GM18867 (cell line): ENCODE data around the gene PPP1R18.
A peak's percentile ranks its signal among the peaks of the same experiment; 100 is the strongest.
"Not testable (repeated sequence)": the region's sequence is repeated elsewhere in the genome, so short reads cannot be mapped to it uniquely, and the experiment has no call there.

ENCODE experiments used
- ATAC-seq: cut with Tn5 transposase; IDR thresholded peaks from one replicate; pipeline ENCODE4 v1.9.1; 2021; ENCODE audit warnings: mild to moderate bottlenecking, moderate library complexity; ENCODE audit not compliant: unreplicated experiment

Gene PPP1R18

GRCh38 chr6:30686009-30686907 lies at the start of gene PPP1R18:
Gene PPP1R18, minus strand, starts transcription at chr6:30686645. Its CDS starts 627 bp downstream, at chr6:30686018.
- peak; percentile 23 for ATAC-seq

- ATAC-seq: no peak
Observed at GRCh38 chr6:30735668-30736314, 49.3 kb upstream of the PPP1R18 start.

GRCh38 chr6:30732237-30732943 lies 45.9 kb upstream of the PPP1R18 start:
- no peak for ATAC-seq

GRCh38 chr6:30730601-30731435 lies 44.4 kb upstream of the PPP1R18 start:
- ATAC-seq: no peak

GRCh38 chr6:30727920-30728553 lies 41.6 kb upstream of the PPP1R18 start:
- no peak for ATAC-seq

- ATAC-seq: no peak
Observed at GRCh38 chr6:30726506-30727413, 40.3 kb upstream of the PPP1R18 start.

GRCh38 chr6:30725713-30726505 lies 39.5 kb upstream of the PPP1R18 start:
- ATAC-seq: no peak

GRCh38 chr6:30724906-30725667 lies 38.6 kb upstream of the PPP1R18 start:
- no peak for ATAC-seq

GRCh38 chr6:30723843-30724741 lies 37.6 kb upstream of the PPP1R18 start:
- not testable (repeated sequence) for ATAC-seq

- not testable (repeated sequence) for ATAC-seq
Observed at GRCh38 chr6:30723159-30723842, 36.9 kb upstream of the PPP1R18 start.

- peak; percentile 21 for ATAC-seq
Observed at GRCh38 chr6:30722280-30723112, 36.1 kb upstream of the PPP1R18 start.

GRCh38 chr6:30722025-30722279 lies 35.5 kb upstream of the PPP1R18 start:
- ATAC-seq: not testable (repeated sequence)

- ATAC-seq: peak; percentile 24
Observed at GRCh38 chr6:30721198-30722024, 35.0 kb upstream of the PPP1R18 start.

- no peak for ATAC-seq
Observed at GRCh38 chr6:30720738-30721197, 34.3 kb upstream of the PPP1R18 start.
